ENCODE measurements around the gene ANTKMT. TPM values are rescaled to one million over a fixed set of nuclear protein-coding genes. Genes with fewer than 3 reads are reported as not detected.

The ANTKMT gene
- total RNA-seq, 4 donors from 2014 or later, result 43.7 to 98.7 (median 78.6) TPM

- H3K4me3 ChIP-seq, result no peak overlapping the region
- H3K27ac ChIP-seq, result no peak overlapping the region
- WGBS, 2 donors, result 63 to 71% methylated on average over 10 of the region's 10 CpGs
- peaks cover 0 to 54% of the 10 kb centered on the region in 2 donors for H3K27me3 ChIP-seq
- H3K9me3 ChIP-seq, result no peaks in the 10 kb centered on the region
- peaks cover 0 to 14% (median 0%) of the 10 kb centered on the region in 3 donors for H3K36me3 ChIP-seq
- peaks cover 0 to 52% (median 27%) of the 10 kb centered on the region in 4 donors for H3K4me1 ChIP-seq
- no peak for DNase-seq (ENCODE audit: low spot score in 2 of 2)
- TF ChIP-seq CTCF (IDR thresholded peaks at IDR 0.05) (no peak), EP300 (IDR thresholded peaks at IDR 0.05) (no peak), POLR2A (IDR thresholded peaks at IDR 0.05) (no peak)
These were observed 28.4 kb upstream of the ANTKMT start for GRCh38 chr16:692356-693108.

- DNase-seq (ENCODE audit: low spot score in 2 of 2), result no peak
- WGBS, 2 donors, result 29 to 48% methylated on average over 18 to 20 of the region's 22 CpGs
- TF ChIP-seq CTCF (IDR thresholded peaks at IDR 0.05) (no peak), POLR2A (IDR thresholded peaks at IDR 0.05) (no peak), EP300 (IDR thresholded peaks at IDR 0.05) (no peak)
- Histone ChIP-seq H3K4me1 (peaks cover 0 to 46% (median 27%) of the 10 kb centered on the region in 4 donors), H3K36me3 (peaks cover 0 to 8% (median 0%) of the 10 kb centered on the region in 3 donors), H3K4me3 (no peak overlapping the region), H3K9me3 (no peaks in the 10 kb centered on the region), H3K27me3 (peaks cover 0 to 56% of the 10 kb centered on the region in 2 donors), H3K27ac (no peak overlapping the region)
These were observed 27.6 kb upstream of the ANTKMT start for GRCh38 chr16:693364-693763.

GRCh38 chr16:693766-694165 is 27.2 kb upstream of the ANTKMT start:
- no peak overlapping the region for H3K27ac ChIP-seq
- H3K9me3 ChIP-seq, result no peaks in the 10 kb centered on the region
- TF ChIP-seq CTCF (IDR thresholded peaks at IDR 0.05) (no peak), EP300 (IDR thresholded peaks at IDR 0.05) (no peak), POLR2A (IDR thresholded peaks at IDR 0.05) (no peak)
- H3K4me1 ChIP-seq, result peaks cover 0 to 42% (median 25%) of the 10 kb centered on the region in 4 donors
- 3% methylated on average over 20 to 30 of the region's 37 CpGs for WGBS, 2 donors
- DNase-seq (ENCODE audit: low spot score in 2 of 2), result no peak
- peaks cover 0 to 58% of the 10 kb centered on the region in 2 donors for H3K27me3 ChIP-seq
- peaks cover 0 to 8% (median 0%) of the 10 kb centered on the region in 3 donors for H3K36me3 ChIP-seq
- H3K4me3 ChIP-seq, result no peak overlapping the region

GRCh38 chr16:694187-694862 is 26.6 kb upstream of the ANTKMT start:
- Histone ChIP-seq H3K27ac (no peak overlapping the region), H3K9me3 (no peaks in the 10 kb centered on the region)

More at GRCh38 chr16:694187-694862, 26.6 kb upstream of the ANTKMT start:
- peak overlapping the region in 1 of 4 donors; percentile 27 for H3K4me3 ChIP-seq
- TF ChIP-seq POLR2A (IDR thresholded peaks at IDR 0.05) (no peak), CTCF (IDR thresholded peaks at IDR 0.05) (no peak), EP300 (IDR thresholded peaks at IDR 0.05) (no peak)
- DNase-seq (ENCODE audit: low spot score in 2 of 2), result no peak
- 2 to 3% methylated on average over 16 to 28 of the region's 64 CpGs for WGBS, 2 donors
- peaks cover 0 to 36% (median 20%) of the 10 kb centered on the region in 4 donors for H3K4me1 ChIP-seq
- peaks cover 0 to 64% of the 10 kb centered on the region in 2 donors for H3K27me3 ChIP-seq
- H3K36me3 ChIP-seq, result peaks cover 0 to 8% (median 0%) of the 10 kb centered on the region in 3 donors
